Suprapubic skin (tissue), 4 donors: ENCODE data around the gene MOB3C. TPM values are rescaled to one million over a fixed set of nuclear protein-coding genes. Genes with fewer than 3 reads are reported as not detected.
"Not testable (repeated sequence)": the region's sequence is repeated elsewhere in the genome, so short reads cannot be mapped to it uniquely, and the experiment has no call there.

Source experiments
- DNase-seq, 2 donors: peaks; one replicate each; pipeline ENCODE4 v3.0.0-alpha.2; 2019; ENCODE audit warnings: low spot score in 2 of 2
- H3K27ac ChIP-seq: fragments of 200-600 bp; sonication (generic); one replicate; pipeline ENCODE4 v1.5.1; 2019
- H3K27me3 ChIP-seq: fragments of 200-600 bp; sonication (generic); one replicate; pipeline ENCODE4 v1.5.1; 2019
- H3K36me3 ChIP-seq: fragments of 200-600 bp; sonication (generic); one replicate; pipeline ENCODE4 v1.5.1; 2019
- H3K4me1 ChIP-seq: fragments of 200-600 bp; sonication (generic); one replicate; pipeline ENCODE4 v1.5.1; 2019
- H3K4me3 ChIP-seq: fragments of 200-600 bp; sonication (generic); one replicate; pipeline ENCODE4 v1.5.1; 2019; ENCODE audit warnings: mild to moderate bottlenecking
- H3K9me3 ChIP-seq: fragments of 200-600 bp; sonication (generic); one replicate; pipeline ENCODE4 v1.5.1; 2019
- CTCF ChIP-seq, 2 donors: fragments of 200-600 bp in 1 of 2; fragments of 450-650 bp in 1 of 2; sonication (generic) in 1 of 2; IDR thresholded peaks; one replicate each; pipeline ENCODE4 v1.5.1; 2016 to 2019; ENCODE audit warnings: antibody characterized with exemption in 2 of 2, mild to moderate bottlenecking in 1 of 2, moderate library complexity in 1 of 2
- EP300 ChIP-seq: sonication (generic); formaldehyde crosslinking; IDR thresholded peaks from one replicate; pipeline ENCODE4 v1.6.1; 2017; ENCODE audit warnings: antibody characterized with exemption
- POLR2A ChIP-seq, 2 donors: fragments of 450-650 bp; IDR thresholded peaks; one replicate each; pipeline ENCODE4 v1.6.1; 2017; ENCODE audit warnings: antibody characterized with exemption in 2 of 2, mild to moderate bottlenecking in 2 of 2, moderate library complexity in 2 of 2
- POLR2AphosphoS5 ChIP-seq, 3 donors: sonication (generic); formaldehyde crosslinking; IDR thresholded peaks; one replicate each; pipeline ENCODE4 v1.6.1; 2017; ENCODE audit warnings: antibody characterized with exemption in 3 of 3
- WGBS: methylation state at CpG from one replicate; pipeline ENCODE4 v1.1.5; 2018; 5-methylcytosine and 5-hydroxymethylcytosine counted together
- total RNA-seq, 4 donors: library from RNA; depleted of rRNA; stranded (reverse); fragments of >200 nt; gene quantifications; one replicate each; pipeline ENCODE4 v1.1.0, GENCODE V29; 2016

MOB3C gene
- total RNA-seq, 4 donors from 2014 or later = 8.0 to 14.1 (median 11.6) TPM

DNA sequence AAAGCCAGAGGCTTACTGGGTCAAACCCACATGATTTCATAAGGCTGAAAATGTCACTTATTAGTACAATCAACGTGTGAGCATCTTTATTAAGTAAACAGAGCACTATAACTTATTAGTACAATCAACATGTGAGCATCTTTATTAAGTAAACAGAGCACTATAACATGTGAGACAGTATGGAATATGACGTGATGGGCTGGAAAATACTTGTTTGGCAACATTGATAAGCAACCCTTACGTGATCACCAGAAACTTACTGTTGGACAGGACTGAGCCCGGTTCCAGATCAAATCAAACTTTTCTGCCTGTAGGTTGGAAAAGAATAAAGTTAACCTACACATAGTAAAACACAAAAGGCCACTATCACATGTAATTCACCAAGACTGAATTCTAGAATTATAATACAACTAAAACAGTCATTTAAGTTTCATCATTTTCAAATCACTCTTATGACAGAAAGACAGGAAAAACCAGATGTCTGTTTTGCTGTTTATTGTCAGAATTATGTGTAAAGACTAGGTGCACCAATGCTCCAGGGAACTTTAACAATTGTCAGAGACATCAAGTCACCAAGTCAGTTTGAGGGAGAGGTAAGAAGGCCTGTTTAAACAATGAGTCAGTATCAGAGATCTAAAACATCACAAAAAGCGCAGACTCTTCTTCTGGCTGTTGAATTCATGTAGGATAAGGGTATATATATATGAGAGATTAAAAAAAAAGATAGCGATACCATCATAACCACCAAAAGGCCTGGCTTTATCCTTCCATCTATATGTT is 35.9 kb upstream of the MOB3C start:
- H3K4me1 ChIP-seq = no peaks in the 10 kb centered on the region
- no peak for TF ChIP-seq CTCF (IDR thresholded peaks at IDR 0.05)
- TF ChIP-seq POLR2A (IDR thresholded peaks at IDR 0.05) = no peak
- no peak for TF ChIP-seq EP300
- no peak for TF ChIP-seq POLR2AphosphoS5 (IDR thresholded peaks at IDR 0.05)
- peaks cover 68% of the 10 kb centered on the region for H3K36me3 ChIP-seq
- no peak overlapping the region for H3K27ac ChIP-seq
- H3K4me3 ChIP-seq = no peak overlapping the region
- no peaks in the 10 kb centered on the region for H3K27me3 ChIP-seq
- 60% methylated on average over 6 of the region's 6 CpGs for WGBS
- peaks cover 3% of the 10 kb centered on the region for H3K9me3 ChIP-seq
- DNase-seq = no peak

DNA sequence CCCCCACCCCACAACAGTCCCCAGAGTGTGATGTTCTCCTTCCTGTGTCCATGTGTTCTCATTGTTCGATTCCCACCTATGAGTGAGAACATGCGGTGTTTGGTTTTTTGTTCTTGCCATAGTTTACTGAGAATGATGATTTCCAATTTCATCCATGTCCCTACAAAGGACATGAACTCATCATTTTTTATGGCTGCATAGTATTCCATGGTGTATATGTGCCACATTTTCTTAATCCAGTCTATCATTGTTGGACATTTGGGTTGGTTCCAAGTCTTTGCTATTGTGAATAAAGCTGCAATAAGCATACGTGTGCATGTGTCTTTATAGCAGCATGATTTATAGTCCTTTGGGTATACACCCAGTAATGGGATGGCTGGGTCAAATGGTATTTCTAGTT is 34.5 kb upstream of the MOB3C start:
- not testable (repeated sequence) for H3K4me1 ChIP-seq, H3K4me3 ChIP-seq, DNase-seq, H3K9me3 ChIP-seq, H3K27me3 ChIP-seq, H3K27ac ChIP-seq
- WGBS = 97% methylated on average over 3 of the region's 3 CpGs
- peaks cover 63% of the 10 kb centered on the region for H3K36me3 ChIP-seq

- H3K27ac ChIP-seq = no peak overlapping the region
- 96% methylated on average over 3 of the region's 3 CpGs for WGBS
- TF ChIP-seq POLR2A (IDR thresholded peaks at IDR 0.05) (no peak), POLR2AphosphoS5 (IDR thresholded peaks at IDR 0.05) (no peak), CTCF (IDR thresholded peaks at IDR 0.05) (no peak), EP300 (no peak)
- H3K27me3 ChIP-seq = no peaks in the 10 kb centered on the region
- no peak overlapping the region for H3K4me3 ChIP-seq
- no peaks in the 10 kb centered on the region for H3K4me1 ChIP-seq
- H3K36me3 ChIP-seq = peaks cover 58% of the 10 kb centered on the region
- H3K9me3 ChIP-seq = peaks cover 3% of the 10 kb centered on the region
- DNase-seq = no peak
Observed at GRCh38 chr1:46650491-46650890, 33.9 kb upstream of the MOB3C start.

DNA sequence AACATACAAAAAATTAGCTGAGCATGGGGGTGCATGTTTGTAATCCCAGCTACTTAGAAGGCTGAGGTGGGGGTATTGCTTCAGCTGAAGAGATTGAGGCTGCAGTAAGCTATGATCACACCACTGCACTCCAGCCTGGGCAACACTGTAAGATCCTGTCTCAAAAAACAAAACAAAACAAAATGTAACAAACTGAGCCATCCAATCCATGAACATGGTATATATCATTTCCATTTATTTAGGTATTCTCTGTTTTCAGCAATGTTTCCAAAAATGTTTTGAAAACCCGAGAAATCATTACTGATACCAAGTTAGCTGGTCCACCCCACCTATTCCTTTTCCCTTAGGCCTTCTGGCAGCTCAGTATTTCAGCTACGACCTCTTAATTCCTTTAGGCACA is 33.2 kb upstream of the MOB3C start:
- H3K27me3 ChIP-seq = no peaks in the 10 kb centered on the region
- H3K9me3 ChIP-seq = peaks cover 3% of the 10 kb centered on the region
- H3K27ac ChIP-seq = no peak overlapping the region
- no peak overlapping the region for H3K4me3 ChIP-seq
- TF ChIP-seq POLR2A (IDR thresholded peaks at IDR 0.05) (no peak), EP300 (no peak), POLR2AphosphoS5 (IDR thresholded peaks at IDR 0.05) (no peak), CTCF (IDR thresholded peaks at IDR 0.05) (no peak)
- no peak for DNase-seq
- WGBS = 93% methylated on average over 2 of the region's 2 CpGs
- H3K36me3 ChIP-seq = peaks cover 54% of the 10 kb centered on the region
- no peaks in the 10 kb centered on the region for H3K4me1 ChIP-seq

DNA sequence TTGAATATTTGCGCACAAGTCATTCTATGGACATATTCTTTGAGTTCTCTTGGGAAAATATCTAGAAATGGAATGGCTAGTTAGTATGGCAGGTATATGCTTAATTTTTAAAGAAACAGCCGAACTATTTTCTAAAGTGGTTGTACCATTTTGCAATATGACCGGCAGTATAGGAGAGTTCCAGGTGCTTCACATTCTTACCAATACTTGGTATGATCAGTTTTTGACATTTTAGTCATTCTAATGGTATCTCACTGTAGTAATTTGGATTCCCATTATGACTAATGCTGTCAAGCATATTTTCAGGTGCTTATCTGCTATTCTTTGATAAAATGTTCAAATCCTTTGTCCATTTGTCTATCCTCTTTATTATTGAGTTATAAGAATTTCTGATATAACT is 31.0 kb upstream of the MOB3C start:
- Histone ChIP-seq H3K27me3 (no peaks in the 10 kb centered on the region), H3K4me3 (no peak overlapping the region), H3K36me3 (peaks cover 57% of the 10 kb centered on the region), H3K4me1 (no peaks in the 10 kb centered on the region), H3K9me3 (peaks cover 3% of the 10 kb centered on the region), H3K27ac (no peak overlapping the region)
- WGBS = 98% methylated on average over 3 of the region's 3 CpGs
- no peak for DNase-seq
- TF ChIP-seq EP300 = no peak
- no peak for TF ChIP-seq POLR2AphosphoS5 (IDR thresholded peaks at IDR 0.05)

- DNase-seq = no peak
- Histone ChIP-seq H3K4me1 (no peaks in the 10 kb centered on the region), H3K4me3 (no peak overlapping the region), H3K27me3 (no peaks in the 10 kb centered on the region), H3K27ac (no peak overlapping the region), H3K36me3 (peaks cover 57% of the 10 kb centered on the region), H3K9me3 (peaks cover 3% of the 10 kb centered on the region)
- TF ChIP-seq EP300 = no peak
- no peak for TF ChIP-seq POLR2AphosphoS5 (IDR thresholded peaks at IDR 0.05)
- no peak for TF ChIP-seq CTCF (IDR thresholded peaks at IDR 0.05)
- TF ChIP-seq POLR2A (IDR thresholded peaks at IDR 0.05) = no peak
- WGBS = 96% methylated on average over 2 of the region's 2 CpGs
Observed at GRCh38 chr1:46646844-46647243, 30.2 kb upstream of the MOB3C start.
